ENCODE measurements around the gene BSCL2. TPM values are rescaled to one million over a fixed set of nuclear protein-coding genes. Genes with fewer than 3 reads are reported as not detected.
A peak's percentile ranks its signal among the peaks of the same experiment; 100 is the strongest.

Gene BSCL2
- total and polyA plus RNA-seq, 2 of the 13 experiments (the other 11 are each of a cell fraction or from before 2014, with no cell fraction given): 19.5 to 21.1 TPM

DNA sequence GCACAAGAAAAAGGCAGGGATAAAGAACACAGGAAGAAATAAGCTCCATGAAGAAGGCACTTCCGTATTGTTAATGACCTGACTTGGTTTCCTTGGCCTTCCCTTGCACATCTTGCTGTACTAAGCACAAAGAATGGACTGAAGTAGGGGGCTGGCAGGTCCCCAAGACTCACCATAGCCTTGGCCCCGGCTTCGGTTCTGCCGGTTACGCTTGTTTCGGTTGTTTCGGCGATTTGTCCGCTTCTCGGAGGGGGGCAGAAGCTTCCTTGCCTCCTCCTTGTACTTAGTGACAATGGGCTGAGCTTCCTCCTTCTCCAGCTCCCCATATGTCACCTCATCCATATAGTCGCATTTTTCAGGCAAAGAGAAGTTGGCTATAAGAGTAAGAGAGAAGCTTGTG lies 9.6 kb upstream of the BSCL2 start:
- Histone ChIP-seq H3K79me2 (ENCODE audit: insufficient read depth, low read length) (peaks cover 22% of the 10 kb centered on the region), H3K4me3 (replicated peaks in 1 of 3; ENCODE audit: insufficient read depth in 1 of 3, low read depth in 2 of 3, low read length in 3 of 3) (no peak overlapping the region), H3K9ac (ENCODE audit: insufficient read depth, low read depth, low read length) (no peak overlapping the region), H3K27ac (ENCODE audit: extremely low read length, insufficient read depth, low read length) (no peak overlapping the region), H3K4me1 (ENCODE audit: insufficient read depth, low read length) (peaks cover 5% of the 10 kb centered on the region), H3K4me2 (ENCODE audit: low read depth, low read length) (no peak overlapping the region), H3K36me3 (replicated peaks in 1 of 2; ENCODE audit: control insufficient read depth in 1 of 2, insufficient read depth in 2 of 2, low read length in 2 of 2) (peaks cover 31 to 93% of the 10 kb centered on the region in 2 experiments), H3K27me3 (ENCODE audit: control insufficient read depth in 1 of 2, insufficient read depth in 2 of 2, low read length in 2 of 2) (no peaks in the 10 kb centered on the region), H3K9me3 (ENCODE audit: low read length) (no peaks in the 10 kb centered on the region), H4K20me1 (ENCODE audit: insufficient read depth, low read length) (no peaks in the 10 kb centered on the region), H2AFZ (ENCODE audit: low read length) (no peak overlapping the region)
- no peak for TF ChIP-seq CHCHD3 (CRISPR knock-in tag; IDR thresholded peaks at IDR 0.05)
- TF ChIP-seq NR2C2 (CRISPR knock-in tag; IDR thresholded peaks at IDR 0.05; ENCODE audit: borderline replicate concordance): no peak
- TF ChIP-seq PHF20 (CRISPR knock-in tag; IDR thresholded peaks at IDR 0.05): no peak
- TF ChIP-seq, protein P1, sequence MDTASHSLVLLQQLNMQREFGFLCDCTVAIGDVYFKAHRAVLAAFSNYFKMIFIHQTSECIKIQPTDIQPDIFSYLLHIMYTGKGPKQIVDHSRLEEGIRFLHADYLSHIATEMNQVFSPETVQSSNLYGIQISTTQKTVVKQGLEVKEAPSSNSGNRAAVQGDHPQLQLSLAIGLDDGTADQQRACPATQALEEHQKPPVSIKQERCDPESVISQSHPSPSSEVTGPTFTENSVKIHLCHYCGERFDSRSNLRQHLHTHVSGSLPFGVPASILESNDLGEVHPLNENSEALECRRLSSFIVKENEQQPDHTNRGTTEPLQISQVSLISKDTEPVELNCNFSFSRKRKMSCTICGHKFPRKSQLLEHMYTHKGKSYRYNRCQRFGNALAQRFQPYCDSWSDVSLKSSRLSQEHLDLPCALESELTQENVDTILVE (CRISPR knock-in tag; IDR thresholded peaks at IDR 0.05): no peak
- TF ChIP-seq, protein P2, sequence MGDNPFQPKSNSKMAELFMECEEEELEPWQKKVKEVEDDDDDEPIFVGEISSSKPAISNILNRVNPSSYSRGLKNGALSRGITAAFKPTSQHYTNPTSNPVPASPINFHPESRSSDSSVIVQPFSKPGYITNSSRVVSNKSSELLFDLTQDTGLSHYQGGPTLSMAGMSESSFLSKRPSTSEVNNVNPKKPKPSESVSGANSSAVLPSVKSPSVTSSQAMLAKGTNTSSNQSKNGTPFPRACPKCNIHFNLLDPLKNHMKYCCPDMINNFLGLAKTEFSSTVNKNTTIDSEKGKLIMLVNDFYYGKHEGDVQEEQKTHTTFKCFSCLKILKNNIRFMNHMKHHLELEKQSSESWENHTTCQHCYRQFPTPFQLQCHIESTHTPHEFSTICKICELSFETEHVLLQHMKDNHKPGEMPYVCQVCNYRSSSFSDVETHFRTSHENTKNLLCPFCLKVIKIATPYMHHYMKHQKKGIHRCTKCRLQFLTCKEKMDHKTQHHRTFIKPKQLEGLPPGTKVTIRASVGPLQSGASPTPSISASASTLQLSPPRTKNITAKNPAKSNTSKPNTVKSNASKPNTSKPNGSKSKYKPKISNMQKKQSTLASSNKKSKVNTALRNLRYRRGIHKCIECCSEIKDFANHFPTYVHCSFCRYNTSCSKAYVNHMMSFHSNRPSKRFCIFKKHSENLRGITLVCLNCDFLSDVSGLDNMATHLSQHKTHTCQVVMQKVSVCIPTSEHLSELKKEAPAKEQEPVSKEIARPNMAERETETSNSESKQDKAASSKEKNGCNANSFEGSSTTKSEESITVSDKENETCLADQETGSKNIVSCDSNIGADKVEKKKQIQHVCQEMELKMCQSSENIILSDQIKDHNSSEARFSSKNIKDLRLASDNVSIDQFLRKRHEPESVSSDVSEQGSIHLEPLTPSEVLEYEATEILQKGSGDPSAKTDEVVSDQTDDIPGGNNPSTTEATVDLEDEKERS (CRISPR knock-in tag; IDR thresholded peaks at IDR 0.05): no peak
- peak; percentile 21 for TF ChIP-seq RBM22 (optimal IDR thresholded peaks at IDR 0.05; ENCODE audit: low read length)
- TF ChIP-seq ZNF546 (CRISPR knock-in tag; conservative IDR thresholded peaks at IDR 0.05): no peak
- ATAC-seq (no peak), FAIRE-seq (no peak), DNase-seq (ENCODE audit: low spot score) (no peak)
- no TSS peak for BruUV-seq (replicated peaks)
- CTCF ChIA-PET (ENCODE audit: low intra/inter-chr PET ratio, low total read pairs): no interaction called here
- intact Hi-C loops (cut with micrococcal nuclease; ENCODE audit: unreplicated experiment): no loop called here
- WGBS (ENCODE audit: low lambda C conversion rate): 98% methylated on average over 11 of the region's 11 CpGs
- POLR2A ChIA-PET: no interaction called here
- in situ Hi-C loops (cut with HindIII; ENCODE audit: extremely low pct_ligation_motif_present, low pct_unique_long_range_greater_than_20kb): no loop called here

Measured in HepG2 (cell line).